ENCODE results near the gene ALX4.

The ALX4 gene

DNA sequence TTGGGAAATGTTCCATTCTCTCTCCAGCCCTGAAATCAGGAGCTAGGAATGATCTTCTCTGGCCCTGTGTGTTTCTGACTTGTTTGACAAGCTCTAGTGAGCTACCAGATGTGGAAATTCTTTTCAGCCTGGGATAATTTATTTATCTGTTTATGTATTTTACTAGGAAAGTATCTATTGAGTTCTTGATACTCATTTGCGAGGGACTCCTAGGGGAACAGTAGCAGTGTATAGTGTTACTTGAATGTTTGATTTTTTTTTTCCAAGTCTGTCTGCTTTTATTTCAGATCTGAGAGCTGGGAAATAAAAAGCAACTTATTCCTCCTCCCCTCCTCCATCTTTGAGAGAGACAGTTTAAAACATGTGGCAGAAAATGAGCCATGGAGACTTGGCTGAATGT is 92.5 kb downstream of the ALX4 start:
- no peak overlapping the region for H3K27ac ChIP-seq (ENCODE audit: low read depth, low read length)
- H3K4me1 ChIP-seq (ENCODE audit: control insufficient read depth in 1 of 2, insufficient read depth in 2 of 2, low read length in 2 of 2), result no peaks in the 10 kb centered on the region
- no peak overlapping the region for H3K4me3 ChIP-seq (ENCODE audit: low read depth in 1 of 2, low read length in 2 of 2)
- no peaks in the 10 kb centered on the region for H3K9me3 ChIP-seq (ENCODE audit: control insufficient read depth in 1 of 2, low read length in 2 of 2)
- H3K9ac ChIP-seq (ENCODE audit: low read depth in 1 of 2, low read length in 2 of 2), result no peak overlapping the region
- no peaks in the 10 kb centered on the region for H3K27me3 ChIP-seq (ENCODE audit: control insufficient read depth in 1 of 2, insufficient read depth in 2 of 2, low read length in 2 of 2)
- H3K36me3 ChIP-seq (ENCODE audit: control insufficient read depth in 1 of 2, insufficient read depth in 2 of 2, low read length in 2 of 2), result peaks cover 4 to 6% of the 10 kb centered on the region in 2 donors

DNA sequence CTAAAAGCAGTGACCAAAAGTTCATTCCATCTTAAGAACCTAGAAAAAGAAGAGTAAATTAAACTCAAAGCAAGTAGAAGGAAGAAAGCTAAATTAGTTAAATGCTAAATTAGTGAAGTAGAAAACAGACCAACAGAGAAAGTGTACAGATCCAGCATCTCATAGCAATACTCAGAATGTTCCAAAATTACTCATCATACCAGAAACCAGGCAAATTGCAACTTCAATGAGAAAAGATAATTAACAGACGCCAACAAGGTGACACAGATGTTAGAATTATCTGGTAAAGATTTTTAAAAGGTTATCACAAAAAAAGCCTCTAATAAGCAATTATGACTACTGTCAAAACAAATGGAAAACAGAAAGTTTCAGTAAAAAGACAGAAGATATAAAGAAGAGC is 96.8 kb downstream of the ALX4 start:
- Histone ChIP-seq H3K27ac (ENCODE audit: low read depth, low read length) (no peak overlapping the region), H3K9ac (ENCODE audit: low read depth in 1 of 2, low read length in 2 of 2) (no peak overlapping the region), H3K4me3 (ENCODE audit: low read depth in 1 of 2, low read length in 2 of 2) (no peak overlapping the region), H3K9me3 (ENCODE audit: control insufficient read depth in 1 of 2, low read length in 2 of 2) (peaks cover 0 to 8% of the 10 kb centered on the region in 2 donors), H3K4me1 (ENCODE audit: control insufficient read depth in 1 of 2, insufficient read depth in 2 of 2, low read length in 2 of 2) (no peaks in the 10 kb centered on the region), H3K27me3 (ENCODE audit: control insufficient read depth in 1 of 2, insufficient read depth in 2 of 2, low read length in 2 of 2) (no peaks in the 10 kb centered on the region), H3K36me3 (ENCODE audit: control insufficient read depth in 1 of 2, insufficient read depth in 2 of 2, low read length in 2 of 2) (peaks cover 3 to 4% of the 10 kb centered on the region in 2 donors)

DNA sequence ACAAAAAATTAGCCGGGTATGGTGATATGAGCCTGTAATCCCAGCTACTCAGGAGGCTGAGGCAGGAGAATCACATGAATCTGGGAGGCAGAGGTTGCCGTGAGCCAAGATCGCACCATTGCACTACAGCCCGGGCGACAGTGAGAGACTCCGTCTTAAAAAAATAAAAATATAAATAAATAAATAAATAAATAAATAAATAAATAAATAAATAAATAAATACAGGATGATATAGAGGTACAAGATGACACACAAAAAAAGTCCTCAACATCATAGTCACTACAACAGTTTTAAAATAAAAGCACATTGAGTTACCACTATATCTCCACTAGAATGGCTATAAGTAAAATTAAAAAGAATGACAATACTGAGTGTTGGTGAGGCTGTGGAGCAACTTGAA is 97.8 kb downstream of the ALX4 start:
- H3K9ac ChIP-seq (ENCODE audit: low read depth in 1 of 2, low read length in 2 of 2), result no peak overlapping the region
- no peaks in the 10 kb centered on the region for H3K27me3 ChIP-seq (ENCODE audit: control insufficient read depth in 1 of 2, insufficient read depth in 2 of 2, low read length in 2 of 2)
- H3K9me3 ChIP-seq (ENCODE audit: control insufficient read depth in 1 of 2, low read length in 2 of 2), result peaks cover 0 to 8% of the 10 kb centered on the region in 2 donors
- H3K4me1 ChIP-seq (ENCODE audit: control insufficient read depth in 1 of 2, insufficient read depth in 2 of 2, low read length in 2 of 2), result no peaks in the 10 kb centered on the region
- H3K27ac ChIP-seq (ENCODE audit: low read depth, low read length), result no peak overlapping the region
- H3K36me3 ChIP-seq (ENCODE audit: control insufficient read depth in 1 of 2, insufficient read depth in 2 of 2, low read length in 2 of 2), result peaks cover 3 to 4% of the 10 kb centered on the region in 2 donors
- no peak overlapping the region for H3K4me3 ChIP-seq (ENCODE audit: low read depth in 1 of 2, low read length in 2 of 2)

Data from duodenal mucosa (tissue), 2 donors.